Stimulated activated CD4-positive, alpha-beta T cell treated with anti-CD3 and anti-CD28 coated beads, Interleukin-12 subunit alpha, Interleukin-12 subunit beta, amount 100 ng/mL, for 24 hours (primary cell): ENCODE measurements around the gene MREG.

ENCODE experiments used
- DNase-seq, 2 experiments: peaks; one replicate each; pipeline ENCODE4 v3.0.0-alpha.2; 2020; ENCODE audit warnings: low read depth in 2 of 2

MREG gene

DNA sequence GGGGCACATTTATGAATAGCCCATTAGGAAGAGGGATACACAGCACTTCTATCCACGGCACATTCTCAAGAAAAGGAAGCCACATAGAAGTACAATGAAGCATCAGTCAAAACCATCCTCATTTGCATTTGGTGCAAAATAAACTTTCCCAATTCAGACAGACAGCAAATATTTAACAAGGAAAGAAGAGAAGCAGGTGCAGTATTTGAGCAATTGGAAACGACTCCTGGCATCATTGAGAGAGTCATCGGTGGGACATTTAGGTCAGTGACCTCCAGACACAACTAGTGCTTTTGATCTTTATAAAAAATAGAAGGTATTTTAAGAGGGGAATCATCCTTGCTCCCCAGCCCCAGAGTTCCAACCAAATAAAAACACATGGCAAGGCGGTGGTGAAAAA, 118.0 kb downstream of the MREG start:
- no peak for DNase-seq
